GM13977 (cell line): ENCODE data around the gene CHCHD1.

ENCODE experiments used
- DNase-seq: peaks from one replicate; pipeline ENCODE4 v3.0.0; 2012; ENCODE audit warnings: low spot score
- CTCF ChIP-seq: IDR thresholded peaks from 2 replicates; pipeline ENCODE4 v1.5.1; 2012; ENCODE audit warnings: mild to moderate bottlenecking, control low read depth; ENCODE audit not compliant: insufficient read depth; ENCODE audit errors: extremely low read depth, missing control alignments
- in situ Hi-C: fragments of 300-500 bp; cut with MboI; formaldehyde crosslinking; loops from one replicate; pipeline ENCODE4 v1.12.0; 2022; ENCODE audit warnings: low sequenced_read_pairs, low pct_unique_long_range_greater_than_20kb, mixed read lengths, inconsistent platforms; ENCODE audit not compliant: unreplicated experiment

The CHCHD1 gene

GRCh38 chr10:73816917-73817729 is 35.3 kb downstream of the CHCHD1 start:
- TF ChIP-seq CTCF = no peak
- in situ Hi-C loops = no loop called here
- DNase-seq = no peak

- in situ Hi-C loops = no loop called here
- no peak for TF ChIP-seq CTCF
- no peak for DNase-seq
Observed at GRCh38 chr10:73817826-73818225, 36.0 kb downstream of the CHCHD1 start.

GRCh38 chr10:73818402-73818801 is 36.6 kb downstream of the CHCHD1 start:
- no peak for DNase-seq
- TF ChIP-seq CTCF = no peak
- in situ Hi-C loops = no loop called here

- DNase-seq = no peak
- no peak for TF ChIP-seq CTCF
- in situ Hi-C loops = no loop called here
Observed at GRCh38 chr10:73819081-73819480, 37.2 kb downstream of the CHCHD1 start.

- no peak for DNase-seq
- no peak for TF ChIP-seq CTCF
- in situ Hi-C loops = no loop called here
Observed at GRCh38 chr10:73819513-73820093, 37.8 kb downstream of the CHCHD1 start.

- in situ Hi-C loops = no loop called here
Observed at GRCh38 chr10:73823391-73823790, 41.5 kb downstream of the CHCHD1 start.

More at GRCh38 chr10:73823391-73823790, 41.5 kb downstream of the CHCHD1 start:
- DNase-seq = no peak
- TF ChIP-seq CTCF = no peak
